WTC11 (cell line): ENCODE data around the gene EPHX1. TPM values are rescaled to one million over a fixed set of nuclear protein-coding genes. Genes with fewer than 3 reads are reported as not detected.

ENCODE experiments used
- ATAC-seq: fragments of 200-7000 bp; cut with Tn5 transposase; 2 replicates; pipeline ENCODE4 v1.10.0; 2021; ENCODE audit warnings: mild to moderate bottlenecking, moderate library complexity
- CTCF ChIA-PET: fragments of 300-600 bp; sonication (Branson Sonifier 250); formaldehyde crosslinking; loops from one replicate; lab custom pipeline; 2021; ENCODE audit warnings: antibody characterized with exemption; lab: Charles Lee
- POLR2A ChIA-PET: fragments of 350-600 bp; sonication (Branson Sonifier 250); formaldehyde crosslinking; loops from one replicate; lab custom pipeline; 2021; ENCODE audit warnings: antibody characterized with exemption; lab: Charles Lee
- DNase-seq: peaks from one replicate; pipeline ENCODE4 v3.0.0; 2021; ENCODE audit warnings: low spot score
- H3K27ac Mint-ChIP-seq: 2 replicates; pipeline ENCODE4 v1.8.0; 2021; ENCODE audit warnings: mixed read lengths
- H3K27me3 Mint-ChIP-seq: 2 replicates; pipeline ENCODE4 v1.8.0; 2021; ENCODE audit warnings: low read depth, mild to moderate bottlenecking, moderate library complexity, mixed read lengths
- H3K36me3 Mint-ChIP-seq: 2 replicates; pipeline ENCODE4 v1.8.0; 2021; ENCODE audit warnings: mixed read lengths
- H3K4me1 Mint-ChIP-seq: 2 replicates; pipeline ENCODE4 v1.8.0; 2022; ENCODE audit warnings: mixed read lengths
- H3K4me3 Mint-ChIP-seq: 2 replicates; pipeline ENCODE4 v1.8.0; 2021; ENCODE audit warnings: mild to moderate bottlenecking, moderate library complexity, mixed read lengths
- H3K9me3 Mint-ChIP-seq: 2 replicates; pipeline ENCODE4 v1.8.0; 2021; ENCODE audit warnings: mixed read lengths
- CREB1 ChIP-seq: sonication (generic); formaldehyde crosslinking; IDR thresholded peaks from 2 replicates; pipeline ENCODE4 v1.8.0; 2023; ENCODE audit warnings: mild to moderate bottlenecking, missing genetic modification reagents
- CREM ChIP-seq: sonication (generic); formaldehyde crosslinking; IDR thresholded peaks from 2 replicates; pipeline ENCODE4 v1.8.1; 2022; ENCODE audit warnings: mild to moderate bottlenecking, missing genetic modification reagents, moderate library complexity
- E2F1 ChIP-seq: sonication (generic); formaldehyde crosslinking; IDR thresholded peaks from 2 replicates; pipeline ENCODE4 v1.8.0; 2022; ENCODE audit warnings: mild to moderate bottlenecking, missing genetic modification reagents
- E2F4 ChIP-seq: sonication (generic); formaldehyde crosslinking; IDR thresholded peaks from 2 replicates; pipeline ENCODE4 v1.8.1; 2022; ENCODE audit warnings: low read depth, mild to moderate bottlenecking, moderate library complexity, missing genetic modification reagents, borderline replicate concordance
- E2F5 ChIP-seq: sonication (generic); formaldehyde crosslinking; IDR thresholded peaks from 2 replicates; pipeline ENCODE4 v1.8.1; 2022; ENCODE audit warnings: mild to moderate bottlenecking, moderate library complexity, missing genetic modification reagents
- JAZF1 ChIP-seq: fragments of 250-450 bp; sonication (Bioruptor Pico); IDR thresholded peaks from 2 replicates; pipeline ENCODE4 v1.9.0; 2021; ENCODE audit warnings: moderate library complexity, mild to moderate bottlenecking, inconsistent platforms
- MLX ChIP-seq: sonication (generic); formaldehyde crosslinking; IDR thresholded peaks from 2 replicates; pipeline ENCODE4 v1.8.1; 2023; ENCODE audit warnings: mild to moderate bottlenecking, missing genetic modification reagents, moderate library complexity
- MYBL2 ChIP-seq: sonication (generic); formaldehyde crosslinking; IDR thresholded peaks from 2 replicates; pipeline ENCODE4 v1.8.1; 2023; ENCODE audit warnings: mild to moderate bottlenecking, moderate library complexity, missing genetic modification reagents
- NR2C2 ChIP-seq: sonication (generic); formaldehyde crosslinking; IDR thresholded peaks from 2 replicates; pipeline ENCODE4 v1.8.0; 2022; ENCODE audit warnings: mild to moderate bottlenecking, missing genetic modification reagents
- PRDM15 ChIP-seq: sonication (generic); formaldehyde crosslinking; IDR thresholded peaks from 2 replicates; pipeline ENCODE4 v1.8.0; 2022; ENCODE audit warnings: missing genetic modification reagents
- PREB ChIP-seq: sonication (generic); formaldehyde crosslinking; IDR thresholded peaks from 2 replicates; pipeline ENCODE4 v1.8.1; 2022; ENCODE audit warnings: mild to moderate bottlenecking, missing genetic modification reagents, moderate library complexity, borderline replicate concordance
- PRRX2 ChIP-seq: fragments of 250-450 bp; sonication (Bioruptor Pico); IDR thresholded peaks from 2 replicates; pipeline ENCODE4 v1.8.0; 2021; ENCODE audit warnings: mild to moderate bottlenecking
- SMAD3 ChIP-seq: sonication (generic); formaldehyde crosslinking; IDR thresholded peaks from 2 replicates; pipeline ENCODE4 v1.8.0; 2022; ENCODE audit warnings: missing genetic modification reagents, mild to moderate bottlenecking, borderline replicate concordance
- TEAD4 ChIP-seq: sonication (generic); formaldehyde crosslinking; IDR thresholded peaks from 2 replicates; pipeline ENCODE4 v1.8.0; 2022; ENCODE audit warnings: mild to moderate bottlenecking, missing genetic modification reagents
- ZBTB21 ChIP-seq: sonication (generic); formaldehyde crosslinking; IDR thresholded peaks from 2 replicates; pipeline ENCODE4 v1.8.1; 2023; ENCODE audit warnings: mild to moderate bottlenecking, missing genetic modification reagents, borderline replicate concordance
- ZNF532 ChIP-seq: fragments of 250-450 bp; sonication (Bioruptor Pico); IDR thresholded peaks from 2 replicates; pipeline ENCODE4 v1.9.0; 2021; ENCODE audit warnings: mild to moderate bottlenecking, borderline replicate concordance
- ZNF671 ChIP-seq: fragments of 250-450 bp; sonication (Bioruptor Pico); IDR thresholded peaks from 2 replicates; pipeline ENCODE4 v1.8.0; 2021; ENCODE audit warnings: mild to moderate bottlenecking
- total RNA-seq: library from RNA; stranded (reverse); gene quantifications from 3 replicates; pipeline ENCODE4 v1.2.3, GENCODE V29; 2021

Gene EPHX1
- total RNA-seq, 1 experiment from 2014 or later = 60.9 TPM

GRCh38 chr1:225767634-225768540 lies 42.0 kb upstream of the EPHX1 start:
- H3K36me3 Mint-ChIP-seq = no peaks in the 10 kb centered on the region
- CTCF ChIA-PET = interaction anchor here (0.5 to 7.0 kb wide), 13 partner anchors 10 to 382 kb away, joined by 3 to 99 read pairs (median 4); partner anchors contain the start of gene SRP9
- H3K27ac Mint-ChIP-seq = no peak overlapping the region; the same call in 1 of the 2 replicates
- no peak for TF ChIP-seq CREM (CRISPR knock-in tag)
- TF ChIP-seq E2F5 (CRISPR knock-in tag) = no peak
- 0 out of 2 replicates have a peak, but pooled peaks have one; percentile 34 for TF ChIP-seq TEAD4 (CRISPR knock-in tag)
- POLR2A ChIA-PET = interaction anchor here (0.5 to 1.5 kb wide), 6 partner anchors 10 to 246 kb away, joined by 3 to 7 read pairs (median 3); partner anchors contain the start of gene SRP9
- ATAC-seq (peak; percentile 35), DNase-seq (peak; percentile 30)
- H3K27me3 Mint-ChIP-seq = no peaks in the 10 kb centered on the region; the same call in 1 of the 2 replicates
- peaks cover 59% of the 10 kb centered on the region for H3K4me1 Mint-ChIP-seq
- H3K4me3 Mint-ChIP-seq = no peak overlapping the region
- H3K9me3 Mint-ChIP-seq = no peaks in the 10 kb centered on the region

GRCh38 chr1:225768662-225769426 lies 41.1 kb upstream of the EPHX1 start:
- H3K36me3 Mint-ChIP-seq = no peaks in the 10 kb centered on the region
- H3K4me3 Mint-ChIP-seq = no peak overlapping the region
- H3K27me3 Mint-ChIP-seq = no peaks in the 10 kb centered on the region; the same call in 1 of the 2 replicates
- POLR2A ChIA-PET = interaction anchor here (1.0 to 1.2 kb wide), 2 partner anchors 9 to 73 kb away, joined by 3 to 5 read pairs; partner anchors contain the start of gene SRP9
- H3K27ac Mint-ChIP-seq = no peak overlapping the region
- no peak for ATAC-seq
- no peaks in the 10 kb centered on the region for H3K9me3 Mint-ChIP-seq
- H3K4me1 Mint-ChIP-seq = peaks cover 56% of the 10 kb centered on the region
- CTCF ChIA-PET = interaction anchor here (0.7 to 7.0 kb wide), 11 partner anchors 8 to 294 kb away, joined by 3 to 99 read pairs (median 4); partner anchors contain the start of gene SRP9
- DNase-seq = no peak
- no peak for TF ChIP-seq ZBTB21 (CRISPR knock-in tag)
- TF ChIP-seq JAZF1 (CRISPR knock-in tag) = no peak
- TF ChIP-seq ZNF532 (CRISPR knock-in tag) = no peak
- no peak for TF ChIP-seq CREB1 (CRISPR knock-in tag)
- TF ChIP-seq PRDM15 (CRISPR knock-in tag) = no peak
- no peak for TF ChIP-seq NR2C2 (CRISPR knock-in tag)
- no peak for TF ChIP-seq E2F4 (CRISPR knock-in tag)
- no peak for TF ChIP-seq ZNF671 (CRISPR knock-in tag)
- no peak for TF ChIP-seq SMAD3 (CRISPR knock-in tag)
- TF ChIP-seq PRRX2 = no peak
- no peak for TF ChIP-seq PREB (CRISPR knock-in tag)
- no peak for TF ChIP-seq MYBL2 (CRISPR knock-in tag)
- no peak for TF ChIP-seq MLX (CRISPR knock-in tag)
- no peak for TF ChIP-seq E2F1
